HUES48 (cell line): ENCODE measurements around the gene KCNIP1.

Experiments used
- H3K27ac ChIP-seq: one replicate; pipeline ENCODE4 v1.7.0; 2013; ENCODE audit warnings: low read depth, low read length, inconsistent platforms
- H3K27me3 ChIP-seq: 2 replicates; pipeline ENCODE4 v1.6.1; 2013; ENCODE audit warnings: mild to moderate bottlenecking, low read length; ENCODE audit not compliant: control insufficient read depth, insufficient read depth
- H3K36me3 ChIP-seq: 2 replicates; pipeline ENCODE4 v1.6.1; 2013; ENCODE audit warnings: low read length; ENCODE audit not compliant: control insufficient read depth, insufficient read depth
- H3K4me1 ChIP-seq: 2 replicates; pipeline ENCODE4 v1.6.1; 2013; ENCODE audit warnings: mild to moderate bottlenecking, low read length; ENCODE audit not compliant: control insufficient read depth, insufficient read depth
- H3K4me3 ChIP-seq: 2 replicates; pipeline ENCODE4 v1.5.1; 2013; ENCODE audit warnings: mild to moderate bottlenecking, low read depth, low read length
- H3K9ac ChIP-seq: 2 replicates; pipeline ENCODE4 v1.6.1; 2013; ENCODE audit warnings: mild to moderate bottlenecking, low read depth, low read length, moderate library complexity
- H3K9me3 ChIP-seq: 2 replicates; pipeline ENCODE4 v1.6.1; 2013; ENCODE audit warnings: low read length; ENCODE audit not compliant: control insufficient read depth, insufficient read depth

KCNIP1 gene

DNA sequence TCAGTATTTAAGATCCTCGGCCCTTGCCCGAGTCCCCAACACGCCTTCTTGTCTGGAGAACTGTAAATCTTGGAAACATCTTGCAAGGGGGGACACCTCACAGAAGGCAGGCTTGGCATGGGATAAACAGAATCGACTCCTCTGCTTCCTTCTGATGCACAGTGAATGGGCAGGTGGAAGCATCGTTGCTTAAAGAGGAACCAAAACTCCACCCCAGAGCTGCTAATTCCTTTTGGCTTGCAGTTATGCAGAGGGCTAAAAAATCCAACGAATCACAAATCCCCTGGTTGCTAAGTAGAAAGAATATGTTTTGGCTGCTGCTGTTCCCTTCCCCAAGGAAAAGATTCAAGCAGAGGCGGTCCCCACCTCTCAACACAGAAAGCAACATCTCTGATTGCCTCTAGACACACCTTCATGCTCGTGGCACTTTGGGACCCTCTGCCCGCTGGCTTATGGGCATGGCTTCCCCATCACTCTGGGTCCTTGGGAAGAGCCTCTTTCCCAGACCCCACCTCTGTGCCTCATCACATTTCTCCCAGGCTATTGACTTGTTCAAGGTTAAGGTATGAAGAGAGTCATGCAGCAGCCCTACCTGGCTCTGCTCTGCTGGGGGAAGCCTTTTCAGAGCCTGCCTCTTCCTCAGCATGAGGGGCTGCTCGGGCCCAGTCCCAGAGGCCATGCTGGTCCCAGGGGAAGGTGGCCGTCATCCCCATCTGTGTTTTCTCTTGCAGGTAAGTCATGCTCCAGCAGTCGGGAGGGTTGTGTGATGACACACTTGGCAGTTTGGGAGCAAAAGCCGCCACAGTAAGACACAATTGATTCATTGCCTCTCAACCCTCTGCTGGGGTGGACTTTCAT lies 137.1 kb downstream of the KCNIP1 start:
- Histone ChIP-seq H3K36me3 (no peaks in the 10 kb centered on the region), H3K9me3 (no peaks in the 10 kb centered on the region), H3K27me3 (no peaks in the 10 kb centered on the region), H3K9ac (no peak overlapping the region), H3K4me3 (no peak overlapping the region), H3K4me1 (peaks cover 13% of the 10 kb centered on the region), H3K27ac (no peak overlapping the region)

DNA sequence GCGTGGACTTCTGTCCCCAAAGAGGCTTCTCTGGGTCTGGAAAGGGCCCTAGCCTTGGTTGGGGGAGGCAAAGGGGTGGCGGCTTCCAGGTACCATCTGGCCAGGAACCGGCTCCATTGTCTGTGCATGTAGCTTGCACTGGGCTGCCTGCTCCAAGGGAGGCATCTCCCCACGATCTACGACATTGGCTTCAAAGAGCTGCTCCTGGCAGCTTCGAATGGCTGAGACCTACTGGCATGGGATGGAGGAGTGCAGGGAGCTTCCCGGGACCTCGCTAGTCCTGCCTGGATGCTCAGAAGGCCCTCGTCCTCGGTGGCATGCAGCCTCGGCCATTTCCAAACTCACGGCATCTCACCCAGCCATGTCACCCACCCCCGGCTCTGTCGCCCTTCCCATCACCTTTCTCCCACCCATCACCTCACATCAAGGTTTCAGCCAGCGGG lies 137.8 kb downstream of the KCNIP1 start:
- Histone ChIP-seq H3K4me3 (no peak overlapping the region), H3K27me3 (no peaks in the 10 kb centered on the region), H3K9me3 (no peaks in the 10 kb centered on the region), H3K9ac (no peak overlapping the region), H3K36me3 (no peaks in the 10 kb centered on the region), H3K4me1 (peaks cover 13% of the 10 kb centered on the region), H3K27ac (no peak overlapping the region)

DNA sequence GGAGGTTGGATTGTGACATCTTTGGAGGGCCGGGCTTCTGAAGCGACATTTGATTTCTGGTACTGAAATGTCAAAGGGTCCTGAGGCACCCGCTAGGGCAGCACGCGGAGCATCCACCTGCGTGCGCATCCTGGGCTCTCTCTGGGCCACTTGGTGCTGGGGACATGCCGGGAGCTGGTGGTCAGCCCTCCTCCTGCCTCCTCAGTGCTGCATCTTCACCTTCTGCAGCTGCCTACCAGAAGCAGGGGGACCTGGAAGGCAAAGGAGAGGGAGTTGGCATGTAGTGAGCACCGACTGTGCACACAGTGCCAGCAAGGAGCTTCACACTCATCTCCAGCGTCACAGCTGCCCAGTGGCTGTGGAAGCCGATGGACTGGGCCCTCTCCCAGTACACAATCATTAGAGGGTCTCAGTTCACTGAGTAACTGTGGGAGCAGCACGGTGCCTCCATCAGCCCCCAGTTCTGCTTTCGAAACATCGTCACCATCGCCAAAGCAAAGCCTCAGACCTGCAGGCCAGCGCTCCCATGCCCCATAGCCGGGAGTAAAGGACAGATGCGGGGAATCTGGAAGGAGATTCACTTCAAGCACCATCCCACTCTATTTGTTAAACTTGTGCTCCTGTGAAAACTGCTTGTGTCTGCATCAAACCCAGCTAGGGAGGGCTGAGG lies 138.4 kb downstream of the KCNIP1 start:
- Histone ChIP-seq H3K27ac (no peak overlapping the region), H3K36me3 (no peaks in the 10 kb centered on the region), H3K27me3 (no peaks in the 10 kb centered on the region), H3K4me1 (peaks cover 13% of the 10 kb centered on the region), H3K9me3 (no peaks in the 10 kb centered on the region), H3K4me3 (no peak overlapping the region), H3K9ac (no peak overlapping the region)

DNA sequence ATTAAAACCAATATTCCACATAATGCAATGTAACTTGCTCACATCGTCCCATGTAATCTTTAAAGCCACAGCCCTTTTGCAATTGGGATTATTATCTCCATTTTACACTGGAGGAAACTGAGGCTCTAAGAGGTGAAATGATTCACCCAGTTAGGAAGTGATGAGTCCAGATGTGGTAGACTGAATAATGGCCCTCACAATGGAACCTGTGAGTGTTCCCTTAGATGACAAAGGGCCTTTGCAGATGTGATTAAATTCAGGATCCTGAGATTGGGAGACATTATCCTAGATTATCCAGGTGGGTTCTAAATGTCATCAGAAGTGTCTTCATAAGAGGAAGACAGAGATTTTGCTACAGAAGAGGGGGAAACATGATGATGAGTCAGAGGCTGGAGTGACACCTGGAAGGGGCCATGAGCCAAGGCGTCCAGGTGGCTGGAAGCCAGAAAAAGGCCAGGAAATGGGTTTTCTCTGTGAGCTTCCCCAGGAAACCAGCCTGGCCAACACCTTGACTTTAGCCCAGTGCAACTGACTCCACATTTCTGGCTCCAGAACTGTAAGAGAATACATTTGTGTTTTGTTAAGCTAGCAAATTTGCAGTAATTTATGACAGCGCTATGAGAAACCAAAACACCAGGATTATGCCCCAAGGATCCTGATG lies 139.1 kb downstream of the KCNIP1 start:
- H3K27ac ChIP-seq = no peak overlapping the region
- no peaks in the 10 kb centered on the region for H3K36me3 ChIP-seq
- no peak overlapping the region for H3K9ac ChIP-seq
- no peaks in the 10 kb centered on the region for H3K27me3 ChIP-seq
- no peak overlapping the region for H3K4me3 ChIP-seq
- no peaks in the 10 kb centered on the region for H3K9me3 ChIP-seq
- H3K4me1 ChIP-seq = peaks cover 13% of the 10 kb centered on the region

- Histone ChIP-seq H3K9ac (no peak overlapping the region), H3K4me3 (no peak overlapping the region), H3K4me1 (peaks cover 13% of the 10 kb centered on the region), H3K9me3 (no peaks in the 10 kb centered on the region), H3K36me3 (no peaks in the 10 kb centered on the region), H3K27ac (no peak overlapping the region), H3K27me3 (no peaks in the 10 kb centered on the region)
These were observed 139.8 kb downstream of the KCNIP1 start for GRCh38 chr5:170643591-170643990.

- Histone ChIP-seq H3K9ac (no peak overlapping the region), H3K9me3 (no peaks in the 10 kb centered on the region), H3K4me1 (peaks cover 11% of the 10 kb centered on the region)
These were observed 140.7 kb downstream of the KCNIP1 start for GRCh38 chr5:170644501-170644900.

DNA sequence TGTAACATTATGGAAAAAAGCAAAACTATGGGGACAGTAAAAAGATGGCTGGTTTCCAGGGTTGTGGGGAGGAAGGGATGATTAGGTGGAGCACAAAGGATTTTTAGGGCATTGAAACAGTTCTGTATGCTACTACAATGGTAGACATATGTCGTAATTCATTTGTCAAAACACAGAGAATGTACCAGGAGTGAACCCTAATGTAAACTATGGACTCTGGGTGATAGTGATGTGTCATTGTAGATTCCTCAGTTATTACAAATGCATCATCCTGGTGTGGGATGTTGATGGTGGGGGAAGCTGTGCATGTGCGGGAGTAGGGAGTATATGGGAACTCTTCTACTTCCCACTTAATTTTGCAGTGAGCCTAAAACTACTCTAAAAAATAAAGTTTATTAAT lies 144.7 kb downstream of the KCNIP1 start:
- Histone ChIP-seq H3K27ac (no peak overlapping the region), H3K9ac (no peak overlapping the region), H3K4me3 (no peak overlapping the region), H3K27me3 (no peaks in the 10 kb centered on the region), H3K9me3 (no peaks in the 10 kb centered on the region), H3K4me1 (peaks cover 6% of the 10 kb centered on the region; the same call in 1 of the 2 replicates), H3K36me3 (no peaks in the 10 kb centered on the region)

More at GRCh38 chr5:170644501-170644900, 140.7 kb downstream of the KCNIP1 start:
- H3K4me3 ChIP-seq = no peak overlapping the region
- H3K27ac ChIP-seq = no peak overlapping the region
- H3K36me3 ChIP-seq = no peaks in the 10 kb centered on the region
- no peaks in the 10 kb centered on the region for H3K27me3 ChIP-seq

DNA sequence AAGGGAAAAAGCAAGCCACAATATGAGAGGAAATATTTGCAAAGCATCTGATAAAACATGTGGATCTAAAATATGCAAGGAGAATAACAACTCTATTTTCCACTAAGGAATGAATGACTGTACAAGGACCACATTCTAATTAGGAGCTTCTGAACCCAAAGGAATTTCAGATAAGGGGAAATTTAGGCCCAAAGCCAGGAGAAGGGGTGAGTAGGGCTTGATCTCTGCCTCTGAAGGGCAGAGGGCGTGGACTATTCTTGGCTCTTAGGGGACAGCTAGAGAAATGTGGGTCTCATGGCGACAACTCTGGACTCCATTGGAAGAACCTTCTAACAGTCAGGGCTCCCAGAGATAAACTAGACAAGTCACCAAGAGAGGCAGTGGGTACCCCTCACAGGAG lies 147.0 kb downstream of the KCNIP1 start:
- Histone ChIP-seq H3K9ac (no peak overlapping the region), H3K27ac (no peak overlapping the region), H3K9me3 (no peaks in the 10 kb centered on the region), H3K4me1 (peaks cover 6% of the 10 kb centered on the region; the same call in 1 of the 2 replicates), H3K4me3 (no peak overlapping the region), H3K27me3 (no peaks in the 10 kb centered on the region), H3K36me3 (no peaks in the 10 kb centered on the region)

DNA sequence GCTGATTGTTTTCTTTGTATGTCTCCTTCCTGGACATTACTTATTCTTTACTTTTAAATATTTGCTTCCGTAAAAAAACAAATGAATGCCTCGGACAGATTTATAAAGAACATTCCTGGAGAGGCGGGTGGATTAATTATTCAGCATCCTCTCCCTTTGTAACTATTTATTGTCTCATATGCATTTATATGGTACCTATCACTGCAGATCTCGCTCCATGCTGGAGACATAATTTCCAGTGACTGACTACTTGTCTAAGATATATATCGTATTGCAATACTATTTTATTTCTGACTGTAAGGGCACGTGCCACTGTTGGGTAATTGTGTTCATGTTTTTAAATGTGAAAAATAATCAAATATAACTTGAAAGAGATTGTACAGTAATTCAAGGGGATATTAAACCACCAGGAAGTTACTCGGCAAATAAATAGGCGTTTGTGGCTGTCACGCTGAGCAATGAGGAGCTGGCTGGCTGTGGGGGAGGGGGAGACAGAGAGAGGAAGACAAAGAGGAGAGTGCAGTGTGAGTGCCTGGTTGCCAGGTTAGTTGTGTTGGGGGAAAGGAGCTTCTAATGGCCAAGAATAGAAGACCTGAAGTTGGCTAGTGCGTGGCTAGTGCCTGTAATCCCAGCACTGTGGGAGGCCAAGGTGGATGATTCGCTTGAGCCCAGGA lies 147.9 kb downstream of the KCNIP1 start:
- H3K27me3 ChIP-seq = no peaks in the 10 kb centered on the region
- peaks cover 6% of the 10 kb centered on the region; the same call in 1 of the 2 replicates for H3K4me1 ChIP-seq

DNA sequence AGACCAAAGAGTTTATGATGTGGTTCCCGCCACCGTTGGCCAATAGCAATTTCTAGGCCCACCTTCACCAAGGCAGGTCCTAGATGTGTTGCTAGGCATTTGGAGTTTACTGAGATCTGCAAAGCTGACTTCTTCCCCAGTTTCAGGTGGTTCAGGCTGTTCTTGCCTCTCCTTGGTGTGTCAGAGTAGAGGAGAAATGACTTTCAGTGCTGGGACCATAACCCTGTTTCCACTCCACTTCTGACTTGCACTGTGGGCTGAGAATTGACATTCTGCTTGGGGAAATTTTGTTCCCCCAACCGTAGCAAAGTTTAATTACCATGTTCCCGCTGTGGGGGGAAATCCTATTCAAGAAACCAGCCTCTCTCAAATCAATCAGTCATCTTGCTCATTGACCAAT lies 151.7 kb downstream of the KCNIP1 start:
- no peaks in the 10 kb centered on the region for H3K27me3 ChIP-seq
- no peaks in the 10 kb centered on the region for H3K4me1 ChIP-seq
- no peak overlapping the region for H3K9ac ChIP-seq
- H3K27ac ChIP-seq = no peak overlapping the region
- no peaks in the 10 kb centered on the region for H3K36me3 ChIP-seq
- no peak overlapping the region for H3K4me3 ChIP-seq
- no peaks in the 10 kb centered on the region for H3K9me3 ChIP-seq

More for the DNA sequence above, 147.9 kb downstream of the KCNIP1 start:
- Histone ChIP-seq H3K27ac (no peak overlapping the region), H3K9ac (no peak overlapping the region), H3K36me3 (no peaks in the 10 kb centered on the region), H3K4me3 (no peak overlapping the region), H3K9me3 (no peaks in the 10 kb centered on the region)
